Measurements from ENCODE around the gene NFASC.

GRCh38 chr1:204979306-204979705 lies 108.6 kb downstream of the NFASC start:
- TF ChIP-seq EZH2 (optimal IDR thresholded peaks at IDR 0.05; ENCODE audit: low read depth, low read length) = no peak
- no peak for TF ChIP-seq CTCF (IDR thresholded peaks at IDR 0.05; ENCODE audit: low read length)

All from MM.1S (cell line).